HepG2 (cell line): ENCODE measurements around the gene BCL6B. TPM values are rescaled to one million over a fixed set of nuclear protein-coding genes. Genes with fewer than 3 reads are reported as not detected.
A peak's percentile ranks its signal among the peaks of the same experiment; 100 is the strongest.

Source experiments
- AHR ChIP-seq: IDR thresholded peaks from 2 replicates; pipeline ENCODE4 v1.6.1; 2018; ENCODE audit warnings: missing genetic modification reagents, missing compliant biosample characterization
- ELF3 ChIP-seq: IDR thresholded peaks from 2 replicates; pipeline ENCODE4 v1.6.1; 2016; ENCODE audit warnings: missing genetic modification reagents, missing compliant biosample characterization
- MTA1 ChIP-seq: sonication (generic); formaldehyde crosslinking; IDR thresholded peaks from 2 replicates; pipeline ENCODE4 v1.4.0; 2020; ENCODE audit warnings: missing genetic modification reagents, mild to moderate bottlenecking, borderline replicate concordance
- RELA ChIP-seq: sonication (generic); formaldehyde crosslinking; IDR thresholded peaks from 2 replicates; pipeline ENCODE4 v1.4.0; 2020; ENCODE audit warnings: missing genetic modification reagents
- THAP7 ChIP-seq: sonication (generic); formaldehyde crosslinking; IDR thresholded peaks from 2 replicates; pipeline ENCODE4 v1.8.1; 2023; ENCODE audit warnings: mild to moderate bottlenecking, missing genetic modification reagents
- THAP9 ChIP-seq: sonication (generic); formaldehyde crosslinking; IDR thresholded peaks from 2 replicates; pipeline ENCODE4; 2020; ENCODE audit warnings: missing genetic modification reagents, mild to moderate bottlenecking, borderline replicate concordance
- YY1 ChIP-seq: IDR thresholded peaks from 2 replicates; pipeline ENCODE4 v1.6.1; 2011; ENCODE audit warnings: low read length, low read depth, moderate library complexity, mild to moderate bottlenecking; ENCODE audit not compliant: insufficient read depth, insufficient replicate concordance
- ZBTB38 ChIP-seq: sonication (generic); formaldehyde crosslinking; IDR thresholded peaks from 2 replicates; pipeline ENCODE4 v1.5.1; 2020; ENCODE audit warnings: mild to moderate bottlenecking, missing genetic modification reagents
- ZNF224 ChIP-seq: sonication (generic); formaldehyde crosslinking; IDR thresholded peaks from 2 replicates; pipeline ENCODE4 v1.5.0; 2020; ENCODE audit warnings: mild to moderate bottlenecking, missing genetic modification reagents
- ZSCAN22 ChIP-seq: sonication (generic); formaldehyde crosslinking; IDR thresholded peaks from 2 replicates; pipeline ENCODE4 v1.4.0; 2020; ENCODE audit warnings: mild to moderate bottlenecking, missing genetic modification reagents
- polyA plus RNA-seq, 8 experiments: library from polyadenylated mRNA; depleted of rRNA in 3 of 8; stranded (reverse) in 7 of 8; unstranded in 1 of 8; fragments of >200 nt; fragmentation: Illumina TruSeq in 4 of 8; extraction: Trizol in 4 of 8; gene quantifications; 2 replicates each; pipeline versions ENCODE4 v1.2.1 to v1.2.3, GENCODE V29; 2011 to 2016; ENCODE audit warnings: low read depth in 4 of 8, missing spikeins in 1 of 8, mixed read lengths in 1 of 8; ENCODE audit not compliant: insufficient read depth in 1 of 8
- total RNA-seq, 5 experiments: library from RNA; depleted of rRNA; stranded (reverse); fragments of >200 nt; fragmentation: Illumina TruSeq; extraction: Trizol; gene quantifications; 2 replicates each; pipeline ENCODE4 v1.2.3, GENCODE V29; 2016; ENCODE audit warnings: low read depth in 1 of 5
- TF ChIP-seq, protein P1 (sequence below): sonication (generic); formaldehyde crosslinking; IDR thresholded peaks from 2 replicates; pipeline ENCODE4 v1.4.0; 2020; ENCODE audit warnings: missing genetic modification reagents, borderline replicate concordance
- TF ChIP-seq, protein P2 (sequence below): sonication (generic); formaldehyde crosslinking; IDR thresholded peaks from 2 replicates; pipeline ENCODE4 v1.4.0; 2020; ENCODE audit warnings: mild to moderate bottlenecking, missing genetic modification reagents
- TF ChIP-seq, protein P3 (sequence below): fragments of 450-650 bp; IDR thresholded peaks from 2 replicates; pipeline ENCODE4 v1.6.1; 2016

BCL6B gene
- total and polyA plus RNA-seq, 2 of the 13 experiments (the other 11 are each of a cell fraction or from before 2014, with no cell fraction given), result not detected

GRCh38 chr17:7035591-7036368 is 12.9 kb downstream of the BCL6B start, which contains the start of gene SLC16A13 (continued):
- TF ChIP-seq, protein P1, sequence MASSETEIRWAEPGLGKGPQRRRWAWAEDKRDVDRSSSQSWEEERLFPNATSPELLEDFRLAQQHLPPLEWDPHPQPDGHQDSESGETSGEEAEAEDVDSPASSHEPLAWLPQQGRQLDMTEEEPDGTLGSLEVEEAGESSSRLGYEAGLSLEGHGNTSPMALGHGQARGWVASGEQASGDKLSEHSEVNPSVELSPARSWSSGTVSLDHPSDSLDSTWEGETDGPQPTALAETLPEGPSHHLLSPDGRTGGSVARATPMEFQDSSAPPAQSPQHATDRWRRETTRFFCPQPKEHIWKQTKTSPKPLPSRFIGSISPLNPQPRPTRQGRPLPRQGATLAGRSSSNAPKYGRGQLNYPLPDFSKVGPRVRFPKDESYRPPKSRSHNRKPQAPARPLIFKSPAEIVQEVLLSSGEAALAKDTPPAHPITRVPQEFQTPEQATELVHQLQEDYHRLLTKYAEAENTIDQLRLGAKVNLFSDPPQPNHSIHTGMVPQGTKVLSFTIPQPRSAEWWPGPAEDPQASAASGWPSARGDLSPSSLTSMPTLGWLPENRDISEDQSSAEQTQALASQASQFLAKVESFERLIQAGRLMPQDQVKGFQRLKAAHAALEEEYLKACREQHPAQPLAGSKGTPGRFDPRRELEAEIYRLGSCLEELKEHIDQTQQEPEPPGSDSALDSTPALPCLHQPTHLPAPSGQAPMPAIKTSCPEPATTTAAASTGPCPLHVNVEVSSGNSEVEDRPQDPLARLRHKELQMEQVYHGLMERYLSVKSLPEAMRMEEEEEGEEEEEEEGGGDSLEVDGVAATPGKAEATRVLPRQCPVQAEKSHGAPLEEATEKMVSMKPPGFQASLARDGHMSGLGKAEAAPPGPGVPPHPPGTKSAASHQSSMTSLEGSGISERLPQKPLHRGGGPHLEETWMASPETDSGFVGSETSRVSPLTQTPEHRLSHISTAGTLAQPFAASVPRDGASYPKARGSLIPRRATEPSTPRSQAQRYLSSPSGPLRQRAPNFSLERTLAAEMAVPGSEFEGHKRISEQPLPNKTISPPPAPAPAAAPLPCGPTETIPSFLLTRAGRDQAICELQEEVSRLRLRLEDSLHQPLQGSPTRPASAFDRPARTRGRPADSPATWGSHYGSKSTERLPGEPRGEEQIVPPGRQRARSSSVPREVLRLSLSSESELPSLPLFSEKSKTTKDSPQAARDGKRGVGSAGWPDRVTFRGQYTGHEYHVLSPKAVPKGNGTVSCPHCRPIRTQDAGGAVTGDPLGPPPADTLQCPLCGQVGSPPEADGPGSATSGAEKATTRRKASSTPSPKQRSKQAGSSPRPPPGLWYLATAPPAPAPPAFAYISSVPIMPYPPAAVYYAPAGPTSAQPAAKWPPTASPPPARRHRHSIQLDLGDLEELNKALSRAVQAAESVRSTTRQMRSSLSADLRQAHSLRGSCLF (CRISPR knock-in tag), result no peak
- TF ChIP-seq THAP9 (CRISPR knock-in tag) (peak; percentile 19; the same call in 1 of the 2 replicates), THAP7 (CRISPR knock-in tag) (no peak), ZNF224 (CRISPR knock-in tag) (no peak), ZBTB38 (CRISPR knock-in tag) (peak; percentile 67), MTA1 (CRISPR knock-in tag) (no peak), ZSCAN22 (CRISPR knock-in tag) (no peak), ELF3 (CRISPR knock-in tag) (peak; percentile 86), AHR (CRISPR knock-in tag) (peak; percentile 72), RELA (0 out of 2 replicates have a peak, but pooled peaks have one; percentile 23), YY1 (peak; percentile 5)
- TF ChIP-seq, protein P2, sequence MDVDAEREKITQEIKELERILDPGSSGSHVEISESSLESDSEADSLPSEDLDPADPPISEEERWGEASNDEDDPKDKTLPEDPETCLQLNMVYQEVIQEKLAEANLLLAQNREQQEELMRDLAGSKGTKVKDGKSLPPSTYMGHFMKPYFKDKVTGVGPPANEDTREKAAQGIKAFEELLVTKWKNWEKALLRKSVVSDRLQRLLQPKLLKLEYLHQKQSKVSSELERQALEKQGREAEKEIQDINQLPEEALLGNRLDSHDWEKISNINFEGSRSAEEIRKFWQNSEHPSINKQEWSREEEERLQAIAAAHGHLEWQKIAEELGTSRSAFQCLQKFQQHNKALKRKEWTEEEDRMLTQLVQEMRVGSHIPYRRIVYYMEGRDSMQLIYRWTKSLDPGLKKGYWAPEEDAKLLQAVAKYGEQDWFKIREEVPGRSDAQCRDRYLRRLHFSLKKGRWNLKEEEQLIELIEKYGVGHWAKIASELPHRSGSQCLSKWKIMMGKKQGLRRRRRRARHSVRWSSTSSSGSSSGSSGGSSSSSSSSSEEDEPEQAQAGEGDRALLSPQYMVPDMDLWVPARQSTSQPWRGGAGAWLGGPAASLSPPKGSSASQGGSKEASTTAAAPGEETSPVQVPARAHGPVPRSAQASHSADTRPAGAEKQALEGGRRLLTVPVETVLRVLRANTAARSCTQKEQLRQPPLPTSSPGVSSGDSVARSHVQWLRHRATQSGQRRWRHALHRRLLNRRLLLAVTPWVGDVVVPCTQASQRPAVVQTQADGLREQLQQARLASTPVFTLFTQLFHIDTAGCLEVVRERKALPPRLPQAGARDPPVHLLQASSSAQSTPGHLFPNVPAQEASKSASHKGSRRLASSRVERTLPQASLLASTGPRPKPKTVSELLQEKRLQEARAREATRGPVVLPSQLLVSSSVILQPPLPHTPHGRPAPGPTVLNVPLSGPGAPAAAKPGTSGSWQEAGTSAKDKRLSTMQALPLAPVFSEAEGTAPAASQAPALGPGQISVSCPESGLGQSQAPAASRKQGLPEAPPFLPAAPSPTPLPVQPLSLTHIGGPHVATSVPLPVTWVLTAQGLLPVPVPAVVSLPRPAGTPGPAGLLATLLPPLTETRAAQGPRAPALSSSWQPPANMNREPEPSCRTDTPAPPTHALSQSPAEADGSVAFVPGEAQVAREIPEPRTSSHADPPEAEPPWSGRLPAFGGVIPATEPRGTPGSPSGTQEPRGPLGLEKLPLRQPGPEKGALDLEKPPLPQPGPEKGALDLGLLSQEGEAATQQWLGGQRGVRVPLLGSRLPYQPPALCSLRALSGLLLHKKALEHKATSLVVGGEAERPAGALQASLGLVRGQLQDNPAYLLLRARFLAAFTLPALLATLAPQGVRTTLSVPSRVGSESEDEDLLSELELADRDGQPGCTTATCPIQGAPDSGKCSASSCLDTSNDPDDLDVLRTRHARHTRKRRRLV (CRISPR knock-in tag), result peak; percentile 80
- TF ChIP-seq, protein P3, sequence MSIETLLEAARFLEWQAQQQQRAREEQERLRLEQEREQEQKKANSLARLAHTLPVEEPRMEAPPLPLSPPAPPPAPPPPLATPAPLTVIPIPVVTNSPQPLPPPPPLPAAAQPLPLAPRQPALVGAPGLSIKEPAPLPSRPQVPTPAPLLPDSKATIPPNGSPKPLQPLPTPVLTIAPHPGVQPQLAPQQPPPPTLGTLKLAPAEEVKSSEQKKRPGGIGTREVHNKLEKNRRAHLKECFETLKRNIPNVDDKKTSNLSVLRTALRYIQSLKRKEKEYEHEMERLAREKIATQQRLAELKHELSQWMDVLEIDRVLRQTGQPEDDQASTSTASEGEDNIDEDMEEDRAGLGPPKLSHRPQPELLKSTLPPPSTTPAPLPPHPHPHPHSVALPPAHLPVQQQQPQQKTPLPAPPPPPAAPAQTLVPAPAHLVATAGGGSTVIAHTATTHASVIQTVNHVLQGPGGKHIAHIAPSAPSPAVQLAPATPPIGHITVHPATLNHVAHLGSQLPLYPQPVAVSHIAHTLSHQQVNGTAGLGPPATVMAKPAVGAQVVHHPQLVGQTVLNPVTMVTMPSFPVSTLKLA, result peak; percentile 55
